ENCODE measurements around the gene EGFR.

EGFR gene

DNA sequence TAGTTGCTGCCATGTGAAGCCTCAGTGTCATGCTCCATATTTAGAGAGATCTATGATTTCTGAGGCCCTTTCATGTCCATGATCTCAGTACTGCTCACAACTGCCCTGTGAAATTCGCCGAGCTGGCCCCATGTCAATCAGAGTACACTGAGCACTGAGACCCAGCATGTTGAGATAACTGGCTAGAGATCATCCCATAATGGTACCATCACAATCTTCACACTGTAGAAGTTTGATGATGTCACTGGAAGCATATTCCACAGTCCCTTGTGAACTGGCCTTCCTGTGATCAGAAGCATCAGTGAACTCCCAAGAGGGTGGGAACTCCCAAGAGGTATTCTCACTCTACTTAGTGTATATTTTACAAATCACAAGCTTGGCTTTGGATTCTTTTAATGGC, 116.0 kb downstream of the EGFR start:
- no peak for TF ChIP-seq CTCF (IDR thresholded peaks at IDR 0.05; ENCODE audit: extremely low read depth, insufficient read depth, missing control alignments)
- in situ Hi-C loops (cut with MboI; ENCODE audit: low pct_unique_long_range_greater_than_20kb, low sequenced_read_pairs, unreplicated experiment), result no loop called here

DNA sequence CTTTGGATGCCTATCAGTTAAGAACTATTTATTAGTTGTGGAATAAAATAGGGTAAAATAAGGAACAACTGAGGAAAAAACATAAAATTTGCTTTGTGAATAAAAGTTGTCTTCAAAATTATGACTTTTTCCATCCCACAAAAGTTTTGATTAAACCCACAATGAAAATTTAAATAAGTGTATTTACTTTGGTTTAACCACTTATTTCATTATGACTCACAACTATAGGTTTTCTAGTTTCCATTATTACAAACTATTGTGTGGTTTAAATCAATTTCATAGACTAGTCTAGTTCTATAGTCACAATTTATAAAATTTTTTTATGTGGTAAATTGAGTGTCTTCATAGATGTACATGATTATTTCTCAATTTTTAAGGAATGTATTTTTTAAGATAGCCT, 116.6 kb downstream of the EGFR start:
- no peak for DNase-seq (ENCODE audit: low spot score)
- in situ Hi-C loops (cut with MboI; ENCODE audit: low pct_unique_long_range_greater_than_20kb, low sequenced_read_pairs, unreplicated experiment), result no loop called here
- TF ChIP-seq CTCF (IDR thresholded peaks at IDR 0.05; ENCODE audit: extremely low read depth, insufficient read depth, missing control alignments), result no peak

More for the DNA sequence above, 116.0 kb downstream of the EGFR start:
- no peak for DNase-seq (ENCODE audit: low spot score)

GRCh38 chr7:55138663-55139062, 119.8 kb downstream of the EGFR start:
- TF ChIP-seq CTCF (IDR thresholded peaks at IDR 0.05; ENCODE audit: extremely low read depth, insufficient read depth, missing control alignments), result no peak
- DNase-seq (ENCODE audit: low spot score), result no peak
- in situ Hi-C loops (cut with MboI; ENCODE audit: low pct_unique_long_range_greater_than_20kb, low sequenced_read_pairs, unreplicated experiment), result no loop called here

- in situ Hi-C loops (cut with MboI; ENCODE audit: low pct_unique_long_range_greater_than_20kb, low sequenced_read_pairs, unreplicated experiment), result no loop called here
- peak; percentile 77 for DNase-seq (ENCODE audit: low spot score)
- TF ChIP-seq CTCF (IDR thresholded peaks at IDR 0.05; ENCODE audit: extremely low read depth, insufficient read depth, missing control alignments), result no peak
Observed at GRCh38 chr7:55140221-55140940, 121.6 kb downstream of the EGFR start.

GRCh38 chr7:55140941-55141278, 122.1 kb downstream of the EGFR start:
- in situ Hi-C loops (cut with MboI; ENCODE audit: low pct_unique_long_range_greater_than_20kb, low sequenced_read_pairs, unreplicated experiment), result no loop called here
- no peak for TF ChIP-seq CTCF (IDR thresholded peaks at IDR 0.05; ENCODE audit: extremely low read depth, insufficient read depth, missing control alignments)

GRCh38 chr7:55142919-55143600, 124.2 kb downstream of the EGFR start:
- in situ Hi-C loops (cut with MboI; ENCODE audit: low pct_unique_long_range_greater_than_20kb, low sequenced_read_pairs, unreplicated experiment), result no loop called here
- no peak for DNase-seq (ENCODE audit: low spot score)
- no peak for TF ChIP-seq CTCF (IDR thresholded peaks at IDR 0.05; ENCODE audit: extremely low read depth, insufficient read depth, missing control alignments)

More at GRCh38 chr7:55140941-55141278, 122.1 kb downstream of the EGFR start:
- DNase-seq (ENCODE audit: low spot score), result no peak
